Adrenal gland (tissue), 5 donors: Measurements from ENCODE around the gene CAMKMT.

Source experiments
- CTCF ChIP-seq, 6 experiments: fragments of 450-650 bp in 4 of 6; fragments of 200-600 bp in 2 of 6; sonication (generic) in 1 of 6; IDR thresholded peaks; 1 replicate in 5 of 6; 2 replicates in 1 of 6; pipeline versions ENCODE4 v1.5.1 to v1.8.0; 2016 to 2021; ENCODE audit warnings: antibody characterized with exemption in 6 of 6, mild to moderate bottlenecking in 2 of 6, moderate library complexity in 1 of 6
- POLR2A ChIP-seq, 2 donors: fragments of 450-650 bp; IDR thresholded peaks; one replicate each; pipeline ENCODE4 v1.6.1; 2017; ENCODE audit warnings: antibody characterized with exemption in 2 of 2, mild to moderate bottlenecking in 2 of 2, moderate library complexity in 1 of 2
- donor health status: DM: no; HTN: no; CAD: no.

- no peak for TF ChIP-seq CTCF (IDR thresholded peaks at IDR 0.05)
- TF ChIP-seq POLR2A (IDR thresholded peaks at IDR 0.05): no peak
Measured at GRCh38 chr2:44531289-44531688, 169.5 kb downstream of the CAMKMT start.
